DMS53 treated with DMSO at 0.1 percent for 48 hours (cell line): ENCODE measurements around the gene BORCS5.
"Not testable (repeated sequence)": the region's sequence is repeated elsewhere in the genome, so short reads cannot be mapped to it uniquely, and the experiment has no call there.

Experiments used
- DNase-seq: peaks from one replicate; lab custom pipeline; 2025; ENCODE audit not compliant: unreplicated experiment; lab: John Stamatoyannopoulos, UW

The BORCS5 gene

GRCh38 chr12:12384571-12385340 lies 27.9 kb downstream of the BORCS5 start:
- no peak for DNase-seq

GRCh38 chr12:12387501-12387900 lies 30.6 kb downstream of the BORCS5 start:
- no peak for DNase-seq

- DNase-seq, result no peak
Measured at GRCh38 chr12:12392413-12392812, 35.5 kb downstream of the BORCS5 start.

GRCh38 chr12:12393171-12393570 lies 36.3 kb downstream of the BORCS5 start:
- no peak for DNase-seq

- DNase-seq, result no peak
Measured at GRCh38 chr12:12396694-12397093, 39.8 kb downstream of the BORCS5 start.

GRCh38 chr12:12397184-12397583 lies 40.3 kb downstream of the BORCS5 start:
- DNase-seq, result no peak

- peak; percentile 24 for DNase-seq
Measured at GRCh38 chr12:12398026-12398859, 41.4 kb downstream of the BORCS5 start.

GRCh38 chr12:12399161-12399560 lies 42.3 kb downstream of the BORCS5 start:
- no peak for DNase-seq

GRCh38 chr12:12399776-12400305 lies 43.0 kb downstream of the BORCS5 start:
- no peak for DNase-seq

- DNase-seq, result no peak
Measured at GRCh38 chr12:12400793-12401192, 43.9 kb downstream of the BORCS5 start.

- no peak for DNase-seq
Measured at GRCh38 chr12:12403264-12404248, 46.7 kb downstream of the BORCS5 start.

GRCh38 chr12:12404297-12404696 lies 47.4 kb downstream of the BORCS5 start:
- DNase-seq, result no peak

- DNase-seq, result no peak
Measured at GRCh38 chr12:12405882-12406281, 49.0 kb downstream of the BORCS5 start.

- no peak for DNase-seq
Measured at GRCh38 chr12:12406762-12407161, 49.9 kb downstream of the BORCS5 start.

GRCh38 chr12:12408265-12408690 lies 51.4 kb downstream of the BORCS5 start:
- no peak for DNase-seq

- DNase-seq, result not testable (repeated sequence)
Measured at GRCh38 chr12:12409337-12409736, 52.5 kb downstream of the BORCS5 start.

GRCh38 chr12:12415886-12416285 lies 59.0 kb downstream of the BORCS5 start:
- DNase-seq, result no peak

GRCh38 chr12:12419165-12419564 lies 62.3 kb downstream of the BORCS5 start:
- DNase-seq, result not testable (repeated sequence)

GRCh38 chr12:12423367-12423766 lies 66.5 kb downstream of the BORCS5 start:
- no peak for DNase-seq

GRCh38 chr12:12425001-12425400 lies 68.1 kb downstream of the BORCS5 start:
- no peak for DNase-seq

- DNase-seq, result no peak
Measured at GRCh38 chr12:12425616-12426015, 68.7 kb downstream of the BORCS5 start.
